Inflammatory macrophage (primary cell): Measurements from ENCODE around the gene MEST.
"Not testable (repeated sequence)": the region's sequence is repeated elsewhere in the genome, so short reads cannot be mapped to it uniquely, and the experiment has no call there.

Experiments used
- DNase-seq, 2 donors: peaks; one replicate each; pipeline ENCODE4 v3.0.0-alpha.2; 2020 to 2022
- total RNA-seq, 18 experiments: gene quantifications; one replicate each; lab custom pipeline; 2026; ENCODE audit warnings: mixed read lengths in 6 of 18, inconsistent platforms in 2 of 18; lab: John Stamatoyannopoulos, UW

MEST gene
- 0.13 to 1.5 (median 0.54) reads per million in 18 experiments for total RNA-seq

- no peak for DNase-seq
These were observed at the start of gene MEST for GRCh38 chr7:130491841-130492522. Gene MEST, plus strand, starts transcription at chr7:130492085. Its CDS starts 229 bp downstream, at chr7:130492314.

- DNase-seq, result no peak
These were observed 49.3 kb upstream of the MEST start for GRCh38 chr7:130442601-130443000.

- peak in 1 of 2 donors; percentile 12 for DNase-seq
These were observed 47.7 kb upstream of the MEST start for GRCh38 chr7:130444234-130444633.

GRCh38 chr7:130444751-130445407, 47.0 kb upstream of the MEST start:
- DNase-seq, result no peak

GRCh38 chr7:130446259-130446658, 45.6 kb upstream of the MEST start:
- no peak for DNase-seq

GRCh38 chr7:130451344-130451743, 40.5 kb upstream of the MEST start:
- not testable (repeated sequence) for DNase-seq

GRCh38 chr7:130452951-130453350, 38.9 kb upstream of the MEST start:
- DNase-seq, result no peak

GRCh38 chr7:130454959-130455358, 36.9 kb upstream of the MEST start:
- no peak for DNase-seq

- DNase-seq, result peak in 1 of 2 donors; percentile 8
These were observed 33.6 kb upstream of the MEST start for GRCh38 chr7:130458257-130458656.

- no peak for DNase-seq
These were observed 30.6 kb upstream of the MEST start for GRCh38 chr7:130461272-130461671.

- DNase-seq, result no peak
These were observed 28.1 kb upstream of the MEST start for GRCh38 chr7:130463553-130464434.

GRCh38 chr7:130468612-130469011, 23.3 kb upstream of the MEST start:
- no peak for DNase-seq

- DNase-seq, result no peak
These were observed 19.9 kb upstream of the MEST start for GRCh38 chr7:130471974-130472373.

- peak; percentile 28 to 42 for DNase-seq
These were observed 18.6 kb upstream of the MEST start for GRCh38 chr7:130473289-130473688.

GRCh38 chr7:130473876-130474275, 18.0 kb upstream of the MEST start:
- peak; percentile 18 to 23 for DNase-seq

GRCh38 chr7:130475776-130476175, 16.1 kb upstream of the MEST start:
- no peak for DNase-seq

- no peak for DNase-seq
These were observed 15.4 kb upstream of the MEST start for GRCh38 chr7:130476297-130477150.

GRCh38 chr7:130478991-130479390, 12.9 kb upstream of the MEST start:
- no peak for DNase-seq

- peak in 1 of 2 donors; percentile 27 for DNase-seq
These were observed 12.0 kb upstream of the MEST start for GRCh38 chr7:130479716-130480400.

- DNase-seq, result no peak
These were observed 10.0 kb upstream of the MEST start for GRCh38 chr7:130481898-130482297.

GRCh38 chr7:130483031-130483430, 8.9 kb upstream of the MEST start:
- DNase-seq, result no peak

GRCh38 chr7:130485734-130486113, 6.2 kb upstream of the MEST start:
- DNase-seq, result no peak
